ENCODE data around the gene SEZ6L.
A peak's percentile ranks its signal among the peaks of the same experiment; 100 is the strongest.
"Not testable (repeated sequence)": the region's sequence is repeated elsewhere in the genome, so short reads cannot be mapped to it uniquely, and the experiment has no call there.

SEZ6L gene

DNA sequence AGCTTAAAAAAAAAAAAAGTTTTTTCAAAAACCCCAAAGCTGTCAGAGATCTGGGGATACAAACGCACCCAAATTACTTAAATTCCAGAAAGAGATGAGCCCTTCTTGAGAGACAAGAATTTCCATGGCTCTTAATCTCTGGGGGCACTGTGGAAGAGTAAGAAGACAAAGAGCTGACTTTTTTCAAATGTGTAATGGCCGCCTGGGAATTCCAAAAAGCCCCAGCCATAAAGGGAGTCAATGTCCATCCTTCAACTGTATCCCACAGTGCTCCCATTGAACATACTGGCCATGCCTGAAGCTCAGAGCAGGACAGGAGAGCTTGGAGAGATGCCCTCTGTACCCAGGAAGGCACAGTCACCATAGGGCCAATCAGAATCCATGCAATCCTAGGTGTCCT is 222.4 kb downstream of the SEZ6L start:
- Mint-ChIP-seq H3K36me3 (ENCODE audit: low read depth) (no peaks in the 10 kb centered on the region), H3K4me3 (no peak overlapping the region), H3K4me1 (ENCODE audit: low read depth) (no peaks in the 10 kb centered on the region), H3K27ac (no peak overlapping the region), H3K9me3 (no peaks in the 10 kb centered on the region), H3K27me3 (ENCODE audit: low read depth) (peaks cover 18% of the 10 kb centered on the region)
- no peak for DNase-seq (ENCODE audit: low spot score)

- no peak for DNase-seq (ENCODE audit: low spot score)
- H3K9me3 Mint-ChIP-seq, result no peaks in the 10 kb centered on the region
- H3K27ac Mint-ChIP-seq, result no peak overlapping the region
- H3K27me3 Mint-ChIP-seq (ENCODE audit: low read depth), result peaks cover 11% of the 10 kb centered on the region
- H3K4me3 Mint-ChIP-seq, result no peak overlapping the region
- no peaks in the 10 kb centered on the region for H3K36me3 Mint-ChIP-seq (ENCODE audit: low read depth)
- H3K4me1 Mint-ChIP-seq (ENCODE audit: low read depth), result no peaks in the 10 kb centered on the region
These were observed 224.7 kb downstream of the SEZ6L start for GRCh38 chr22:26393929-26394328.

GRCh38 chr22:26394777-26395176 is 225.5 kb downstream of the SEZ6L start:
- no peak overlapping the region for H3K4me3 Mint-ChIP-seq
- H3K27ac Mint-ChIP-seq, result no peak overlapping the region
- DNase-seq (ENCODE audit: low spot score), result no peak
- peaks cover 9% of the 10 kb centered on the region for H3K27me3 Mint-ChIP-seq (ENCODE audit: low read depth)
- H3K4me1 Mint-ChIP-seq (ENCODE audit: low read depth), result no peaks in the 10 kb centered on the region
- H3K36me3 Mint-ChIP-seq (ENCODE audit: low read depth), result no peaks in the 10 kb centered on the region
- no peaks in the 10 kb centered on the region for H3K9me3 Mint-ChIP-seq

- Mint-ChIP-seq H3K4me3 (no peak overlapping the region), H3K27me3 (ENCODE audit: low read depth) (peaks cover 9% of the 10 kb centered on the region), H3K9me3 (no peaks in the 10 kb centered on the region), H3K27ac (no peak overlapping the region), H3K36me3 (ENCODE audit: low read depth) (no peaks in the 10 kb centered on the region), H3K4me1 (ENCODE audit: low read depth) (no peaks in the 10 kb centered on the region)
- DNase-seq (ENCODE audit: low spot score), result no peak
These were observed 226.7 kb downstream of the SEZ6L start for GRCh38 chr22:26395926-26396325.

- DNase-seq (ENCODE audit: low spot score), result peak; percentile 37
- H3K27ac Mint-ChIP-seq, result no peak overlapping the region
- no peaks in the 10 kb centered on the region for H3K36me3 Mint-ChIP-seq (ENCODE audit: low read depth)
- peaks cover 7% of the 10 kb centered on the region for H3K27me3 Mint-ChIP-seq (ENCODE audit: low read depth)
- H3K9me3 Mint-ChIP-seq, result no peaks in the 10 kb centered on the region
- no peaks in the 10 kb centered on the region for H3K4me1 Mint-ChIP-seq (ENCODE audit: low read depth)
- no peak overlapping the region for H3K4me3 Mint-ChIP-seq
These were observed 229.5 kb downstream of the SEZ6L start for GRCh38 chr22:26398741-26399153.

GRCh38 chr22:26399289-26399688 is 230.0 kb downstream of the SEZ6L start:
- peaks cover 2% of the 10 kb centered on the region for H3K4me1 Mint-ChIP-seq (ENCODE audit: low read depth)
- peaks cover 7% of the 10 kb centered on the region for H3K27me3 Mint-ChIP-seq (ENCODE audit: low read depth)
- no peak overlapping the region for H3K27ac Mint-ChIP-seq
- no peak for DNase-seq (ENCODE audit: low spot score)
- H3K9me3 Mint-ChIP-seq, result no peaks in the 10 kb centered on the region
- no peaks in the 10 kb centered on the region for H3K36me3 Mint-ChIP-seq (ENCODE audit: low read depth)
- no peak overlapping the region for H3K4me3 Mint-ChIP-seq

GRCh38 chr22:26401726-26402125 is 232.5 kb downstream of the SEZ6L start:
- no peak for DNase-seq (ENCODE audit: low spot score)

GRCh38 chr22:26404851-26405421 is 235.7 kb downstream of the SEZ6L start:
- Mint-ChIP-seq H3K27ac (no peak overlapping the region), H3K36me3 (ENCODE audit: low read depth) (no peaks in the 10 kb centered on the region), H3K27me3 (ENCODE audit: low read depth) (peaks cover 9% of the 10 kb centered on the region), H3K9me3 (no peaks in the 10 kb centered on the region), H3K4me1 (ENCODE audit: low read depth) (peaks cover 7% of the 10 kb centered on the region), H3K4me3 (no peak overlapping the region)
- DNase-seq (ENCODE audit: low spot score), result no peak

More at GRCh38 chr22:26401726-26402125, 232.5 kb downstream of the SEZ6L start:
- Mint-ChIP-seq H3K9me3 (no peaks in the 10 kb centered on the region), H3K27me3 (ENCODE audit: low read depth) (peaks cover 2% of the 10 kb centered on the region), H3K27ac (no peak overlapping the region), H3K4me3 (no peak overlapping the region), H3K4me1 (ENCODE audit: low read depth) (peaks cover 7% of the 10 kb centered on the region), H3K36me3 (ENCODE audit: low read depth) (no peaks in the 10 kb centered on the region)

DNA sequence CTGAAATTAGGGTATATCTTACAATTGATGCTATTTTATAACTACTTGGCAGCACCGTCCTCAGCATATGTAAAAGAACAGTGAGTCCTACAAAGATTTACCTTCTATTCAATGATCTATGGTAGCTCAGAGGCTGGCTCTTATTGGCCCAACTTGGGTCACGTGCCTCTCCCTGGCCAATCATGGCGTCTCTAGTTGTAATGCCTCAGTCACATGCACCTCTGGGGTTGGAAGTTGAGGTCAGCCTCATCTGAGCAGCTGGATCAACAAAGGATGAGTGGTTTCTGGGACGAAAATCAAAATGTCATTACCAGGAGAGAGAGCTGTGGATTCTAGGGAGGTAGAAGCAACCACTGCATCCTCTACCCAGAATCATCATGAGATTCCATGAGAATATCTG is 236.9 kb downstream of the SEZ6L start:
- H3K4me1 Mint-ChIP-seq (ENCODE audit: low read depth), result peaks cover 7% of the 10 kb centered on the region
- H3K36me3 Mint-ChIP-seq (ENCODE audit: low read depth), result no peaks in the 10 kb centered on the region
- H3K4me3 Mint-ChIP-seq, result no peak overlapping the region
- no peak overlapping the region for H3K27ac Mint-ChIP-seq
- H3K27me3 Mint-ChIP-seq (ENCODE audit: low read depth), result peaks cover 11% of the 10 kb centered on the region
- H3K9me3 Mint-ChIP-seq, result no peaks in the 10 kb centered on the region
- DNase-seq (ENCODE audit: low spot score), result no peak

GRCh38 chr22:26408562-26409220 is 239.4 kb downstream of the SEZ6L start:
- H3K27me3 Mint-ChIP-seq (ENCODE audit: low read depth), result peaks cover 12% of the 10 kb centered on the region
- H3K27ac Mint-ChIP-seq; H3K4me3 Mint-ChIP-seq; DNase-seq (ENCODE audit: low spot score); H3K9me3 Mint-ChIP-seq; H3K4me1 Mint-ChIP-seq (ENCODE audit: low read depth); H3K36me3 Mint-ChIP-seq (ENCODE audit: low read depth): not testable (repeated sequence)

- H3K9me3 Mint-ChIP-seq, result no peaks in the 10 kb centered on the region
- H3K4me3 Mint-ChIP-seq, result no peak overlapping the region
- H3K27ac Mint-ChIP-seq, result no peak overlapping the region
- peaks cover under 1% of the 10 kb centered on the region for H3K4me1 Mint-ChIP-seq (ENCODE audit: low read depth)
- no peak for DNase-seq (ENCODE audit: low spot score)
- H3K27me3 Mint-ChIP-seq (ENCODE audit: low read depth), result peaks cover 14% of the 10 kb centered on the region
- H3K36me3 Mint-ChIP-seq (ENCODE audit: low read depth), result no peaks in the 10 kb centered on the region
These were observed 240.6 kb downstream of the SEZ6L start for GRCh38 chr22:26409719-26410335.

DNA sequence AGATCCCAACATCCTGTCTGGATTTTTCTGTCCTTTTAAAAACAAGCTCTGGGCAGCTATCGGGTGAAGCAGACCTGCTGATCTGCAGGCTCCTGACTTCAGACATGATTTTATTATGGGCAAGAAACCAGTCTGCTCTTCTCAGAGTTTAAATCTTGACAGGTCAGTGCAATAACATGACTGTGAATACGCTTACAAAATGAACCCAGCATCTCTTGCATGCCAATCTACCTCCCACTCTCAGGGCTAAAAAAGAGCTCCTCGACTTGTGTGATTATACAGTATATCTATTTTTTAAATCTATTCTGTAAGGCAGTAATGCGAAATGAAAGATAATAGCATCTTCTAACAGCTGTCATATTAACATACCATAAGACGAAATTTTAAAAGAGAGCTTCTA is 241.1 kb downstream of the SEZ6L start:
- Mint-ChIP-seq H3K36me3 (ENCODE audit: low read depth) (no peaks in the 10 kb centered on the region), H3K27me3 (ENCODE audit: low read depth) (peaks cover 14% of the 10 kb centered on the region), H3K4me3 (no peak overlapping the region), H3K9me3 (no peaks in the 10 kb centered on the region), H3K4me1 (ENCODE audit: low read depth) (no peaks in the 10 kb centered on the region), H3K27ac (no peak overlapping the region)
- no peak for DNase-seq (ENCODE audit: low spot score)

GRCh38 chr22:26414347-26414746 is 245.1 kb downstream of the SEZ6L start:
- Mint-ChIP-seq H3K27ac (no peak overlapping the region), H3K4me1 (ENCODE audit: low read depth) (no peaks in the 10 kb centered on the region), H3K9me3 (no peaks in the 10 kb centered on the region), H3K27me3 (ENCODE audit: low read depth) (peaks cover 25% of the 10 kb centered on the region), H3K36me3 (ENCODE audit: low read depth) (no peaks in the 10 kb centered on the region), H3K4me3 (no peak overlapping the region)
- no peak for DNase-seq (ENCODE audit: low spot score)

- Mint-ChIP-seq H3K36me3 (ENCODE audit: low read depth) (no peaks in the 10 kb centered on the region), H3K9me3 (no peaks in the 10 kb centered on the region)
These were observed 247.0 kb downstream of the SEZ6L start for GRCh38 chr22:26416256-26416655.

More at GRCh38 chr22:26416256-26416655, 247.0 kb downstream of the SEZ6L start:
- DNase-seq (ENCODE audit: low spot score), result no peak
- Mint-ChIP-seq H3K27ac (no peak overlapping the region), H3K4me1 (ENCODE audit: low read depth) (no peaks in the 10 kb centered on the region), H3K27me3 (ENCODE audit: low read depth) (peaks cover 20% of the 10 kb centered on the region), H3K4me3 (no peak overlapping the region)

Measured in T-helper 2 cell treated with Interferon-gamma antibody and Interleukin-4, amounts not matched to agents 5 μg/mL and 100 μg/mL, for 36 hours (primary cell).